ENCODE measurements around the gene FRAS1.
"Not testable (repeated sequence)": the region's sequence is repeated elsewhere in the genome, so short reads cannot be mapped to it uniquely, and the experiment has no call there.

FRAS1 gene

GRCh38 chr4:78467223-78467622, 410.1 kb downstream of the FRAS1 start:
- DNase-seq: not testable (repeated sequence)

- DNase-seq: no peak
These were observed 411.1 kb downstream of the FRAS1 start for GRCh38 chr4:78468272-78468671.

- DNase-seq: no peak
These were observed 419.1 kb downstream of the FRAS1 start for GRCh38 chr4:78476108-78476704.

- DNase-seq: peak; percentile 48
These were observed 420.2 kb downstream of the FRAS1 start for GRCh38 chr4:78477276-78477675.

DNA sequence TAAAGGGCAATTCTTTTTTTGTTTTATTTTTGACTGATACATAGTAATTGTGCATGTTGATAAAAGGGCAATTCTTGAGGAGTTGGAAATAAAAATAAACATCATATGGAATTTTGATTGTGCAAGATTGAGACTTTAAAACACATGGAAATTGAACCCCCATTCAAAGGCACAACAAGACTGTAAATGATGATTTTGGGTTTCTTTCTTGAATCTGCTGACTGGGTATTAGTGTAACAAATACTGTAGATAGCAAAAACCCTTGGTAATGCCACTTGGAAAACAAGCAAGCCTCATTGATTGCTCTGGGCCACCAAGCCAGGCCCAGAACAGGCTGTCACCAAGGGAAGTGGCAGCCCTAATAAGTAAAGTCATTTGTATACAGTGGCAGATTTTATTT, 421.4 kb downstream of the FRAS1 start:
- no peak for DNase-seq

DNA sequence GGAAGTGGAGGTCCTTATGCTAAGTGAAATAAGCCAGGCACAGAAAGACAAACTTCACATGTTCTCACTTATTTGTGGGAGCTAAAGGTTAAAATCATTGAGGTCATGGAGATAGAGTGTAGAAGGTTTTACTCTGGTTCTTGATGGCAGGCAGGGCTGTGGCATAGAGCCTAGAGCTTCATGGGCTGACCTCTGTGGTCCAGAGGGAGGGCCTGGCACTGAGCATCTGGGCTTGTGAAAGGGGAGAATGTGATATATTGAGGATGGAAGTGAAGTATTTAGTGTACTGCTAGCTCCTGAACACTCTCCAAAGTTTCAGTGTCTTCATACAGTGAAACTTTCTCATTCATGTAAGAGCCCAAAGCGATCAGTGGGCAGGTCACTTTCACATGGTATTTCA, 423.2 kb downstream of the FRAS1 start:
- no peak for DNase-seq

DNA sequence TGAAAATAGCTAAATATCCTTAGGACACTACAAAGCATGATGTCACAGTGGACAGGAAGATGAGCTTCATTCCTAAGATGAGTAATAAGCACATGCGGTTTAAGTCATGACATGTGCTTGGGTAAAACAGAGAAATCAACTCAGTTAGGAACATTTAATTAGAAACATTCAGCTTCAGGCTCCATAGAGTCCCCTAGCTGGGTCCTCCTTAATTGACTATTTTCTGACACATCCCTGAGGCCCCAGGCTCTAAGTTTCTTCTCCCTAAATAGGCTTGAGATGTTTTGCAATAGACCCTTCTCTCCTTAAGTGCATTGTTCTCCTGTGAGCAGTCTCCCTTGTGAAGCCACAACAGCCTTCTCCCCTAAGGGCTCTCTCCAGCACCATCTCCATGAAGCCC, 424.1 kb downstream of the FRAS1 start:
- peak; percentile 91 for DNase-seq

DNA sequence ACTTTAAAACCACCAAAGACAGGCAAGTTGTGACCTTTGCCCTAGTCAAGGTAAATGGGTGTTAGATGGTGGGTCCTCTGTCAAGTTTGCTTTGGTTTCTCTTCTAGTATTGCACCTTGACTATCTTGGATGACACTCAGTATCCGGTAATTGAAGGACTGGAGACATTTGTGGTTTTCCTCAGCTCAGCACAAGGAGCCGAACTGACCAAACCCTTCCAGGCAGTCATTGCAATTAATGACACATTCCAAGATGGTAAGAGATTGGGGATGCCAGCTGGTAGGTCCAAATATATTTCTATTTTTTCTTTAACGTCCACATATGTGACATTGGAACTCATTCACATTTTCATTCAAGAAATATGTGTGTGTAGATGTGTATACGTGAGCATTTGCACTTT, 425.2 kb downstream of the FRAS1 start:
- DNase-seq: peak; percentile 33

DNA sequence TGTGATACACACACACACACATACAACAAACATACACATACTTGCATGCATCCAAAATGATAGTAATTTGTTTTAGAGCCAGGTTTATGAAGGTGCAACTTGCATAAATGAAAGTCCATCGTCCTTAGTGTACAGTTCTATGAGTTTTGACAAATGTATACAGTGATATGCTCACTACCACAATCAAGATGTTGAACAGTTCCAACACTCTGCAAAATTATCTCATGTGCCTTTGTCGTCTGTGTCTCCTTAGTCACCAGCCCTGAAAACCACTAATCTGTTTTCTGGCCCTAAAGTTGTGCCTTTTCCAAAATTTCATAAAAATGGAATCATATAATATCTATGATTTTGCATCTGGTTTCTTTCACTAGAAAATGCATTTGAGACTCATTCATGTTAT, 426.7 kb downstream of the FRAS1 start:
- no peak for DNase-seq

- DNase-seq: no peak
These were observed 427.5 kb downstream of the FRAS1 start for GRCh38 chr4:78484574-78484973.

GRCh38 chr4:78493731-78494130, 436.6 kb downstream of the FRAS1 start:
- no peak for DNase-seq

DNA sequence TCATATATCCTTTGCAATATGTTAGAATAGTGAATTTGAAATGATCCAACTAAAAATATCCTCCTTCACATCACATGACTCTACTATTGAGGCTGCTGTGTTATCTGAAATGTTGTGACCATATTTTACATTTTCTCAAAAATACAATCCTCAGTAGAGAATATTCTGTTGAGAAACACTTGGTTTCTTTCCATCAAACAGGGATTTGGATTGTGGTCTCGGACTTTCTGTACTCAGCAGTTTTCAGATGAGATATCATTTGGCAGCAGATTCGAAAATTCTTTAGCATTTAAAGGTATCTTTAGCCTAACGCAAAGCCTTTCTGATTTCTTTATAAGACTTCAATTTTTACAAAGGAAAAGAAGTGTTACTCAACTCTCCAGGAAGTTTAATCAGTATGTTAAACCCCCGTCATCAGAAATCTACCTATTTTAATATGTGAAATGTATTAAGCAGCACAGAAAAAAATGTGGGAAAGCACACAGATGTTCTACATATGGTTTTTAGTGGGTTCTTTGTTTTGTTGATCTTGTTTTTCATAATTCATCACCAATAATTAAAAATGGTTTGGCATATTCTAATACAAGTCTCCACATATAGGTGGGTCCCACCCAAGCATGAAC, 439.0 kb downstream of the FRAS1 start:
- DNase-seq: no peak

DNA sequence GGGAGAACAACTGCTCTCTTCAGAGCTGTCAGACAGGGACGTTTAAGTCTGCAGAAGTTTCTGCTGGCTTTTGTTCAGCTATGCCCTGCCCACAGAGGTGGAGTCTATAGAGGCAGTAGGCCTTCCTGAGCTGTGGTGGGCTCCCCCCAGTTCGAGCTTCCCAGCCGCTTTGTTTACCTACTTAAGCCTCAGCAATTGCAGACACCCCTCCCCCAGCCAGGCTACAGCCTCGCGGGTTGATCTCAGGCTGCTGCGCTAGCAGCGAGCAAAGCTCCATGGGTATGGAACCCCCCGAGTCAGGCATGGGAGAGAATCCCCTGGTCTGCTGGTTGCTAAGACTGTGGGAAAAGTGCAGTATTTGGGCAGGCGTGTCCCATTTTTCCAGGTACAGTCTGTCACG, 449.1 kb downstream of the FRAS1 start:
- DNase-seq: not testable (repeated sequence)

GRCh38 chr4:78509043-78509442, 451.9 kb downstream of the FRAS1 start:
- DNase-seq: no peak

DNA sequence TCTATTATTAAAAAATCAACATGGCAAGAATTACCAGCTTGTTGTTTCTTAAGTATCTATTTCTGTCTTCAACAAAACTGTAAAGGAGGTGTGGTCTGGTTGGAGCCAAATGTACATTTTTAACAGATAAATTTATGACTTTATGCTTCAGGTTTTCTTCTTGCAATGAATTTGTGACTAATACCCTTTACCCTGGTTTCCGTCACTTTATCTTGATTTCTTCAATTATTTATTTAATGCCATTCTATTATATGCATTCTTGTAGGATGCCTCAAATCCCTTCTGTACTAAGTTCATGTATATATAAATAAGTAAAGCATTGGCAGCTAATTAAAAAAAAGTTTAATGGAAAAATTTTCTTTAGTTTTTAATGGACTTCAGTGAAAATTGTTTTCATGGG, 453.0 kb downstream of the FRAS1 start:
- no peak for DNase-seq

DNA sequence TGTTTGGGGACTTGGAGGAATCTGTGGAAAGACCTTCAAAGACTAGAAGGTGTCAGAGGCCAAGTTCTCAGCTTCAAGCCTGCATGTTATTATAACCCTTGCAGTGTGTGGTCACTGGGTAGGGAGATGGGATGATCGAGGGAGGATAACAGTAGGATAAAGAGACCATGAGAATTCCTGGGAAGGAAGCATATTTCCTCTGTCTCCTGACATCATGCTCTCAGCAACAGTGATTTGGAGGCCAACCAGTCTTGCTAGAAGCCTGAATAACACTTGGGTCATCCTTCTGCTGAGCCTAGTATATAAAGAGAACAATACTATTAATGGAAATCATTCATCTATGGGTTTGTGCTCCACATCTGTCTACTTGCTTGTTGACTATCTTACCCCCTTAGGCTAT, 453.6 kb downstream of the FRAS1 start:
- DNase-seq: peak; percentile 5

DNA sequence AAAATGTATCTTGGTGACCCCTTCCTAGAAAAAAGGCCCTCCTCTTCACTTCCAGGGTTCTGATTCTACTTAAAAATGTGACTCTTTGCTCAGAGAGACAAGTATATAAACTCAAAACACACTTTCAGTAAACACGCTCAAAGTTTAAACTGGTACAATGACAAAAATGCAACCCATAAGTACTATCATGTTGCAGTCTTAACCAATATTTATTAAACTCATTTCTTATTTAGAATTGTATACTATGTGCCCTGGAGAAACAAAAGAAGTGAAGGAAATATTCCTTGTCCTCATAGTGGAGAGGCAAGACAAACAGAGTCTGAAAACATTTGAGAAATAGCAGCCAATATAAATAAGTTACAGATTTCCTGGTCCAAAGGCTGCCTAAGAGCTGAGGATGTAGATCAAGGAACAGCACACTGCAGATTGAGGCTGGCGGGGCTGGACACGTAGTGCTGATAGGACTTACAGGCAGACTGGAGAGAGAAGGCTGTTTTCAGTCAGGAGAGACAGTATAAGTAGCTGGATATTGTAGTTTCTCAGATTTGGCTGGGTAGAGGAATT, 455.3 kb downstream of the FRAS1 start:
- no peak for DNase-seq

GRCh38 chr4:78513411-78513975, 456.4 kb downstream of the FRAS1 start:
- no peak for DNase-seq

GRCh38 chr4:78517050-78517652, 460.0 kb downstream of the FRAS1 start:
- peak; percentile 36 for DNase-seq

DNA sequence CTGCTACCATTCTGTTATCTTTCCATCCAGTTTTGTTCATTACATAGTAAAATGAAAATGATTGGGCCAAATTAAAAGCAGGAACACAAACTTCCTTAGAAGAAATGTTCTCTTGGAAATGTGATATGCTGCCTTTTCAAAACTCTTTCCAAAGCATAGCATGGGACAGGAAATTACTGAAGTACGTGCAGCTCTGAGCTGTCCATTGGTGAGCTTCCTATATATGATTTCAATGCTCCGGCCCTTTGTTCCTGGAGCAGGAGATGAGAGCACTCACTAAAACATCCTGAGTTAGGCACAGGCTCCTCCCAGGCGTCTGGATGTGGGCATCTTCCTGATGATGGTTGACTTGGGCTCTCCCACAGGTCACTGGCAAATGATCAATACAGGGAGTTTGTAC, 461.4 kb downstream of the FRAS1 start:
- no peak for DNase-seq

DNA sequence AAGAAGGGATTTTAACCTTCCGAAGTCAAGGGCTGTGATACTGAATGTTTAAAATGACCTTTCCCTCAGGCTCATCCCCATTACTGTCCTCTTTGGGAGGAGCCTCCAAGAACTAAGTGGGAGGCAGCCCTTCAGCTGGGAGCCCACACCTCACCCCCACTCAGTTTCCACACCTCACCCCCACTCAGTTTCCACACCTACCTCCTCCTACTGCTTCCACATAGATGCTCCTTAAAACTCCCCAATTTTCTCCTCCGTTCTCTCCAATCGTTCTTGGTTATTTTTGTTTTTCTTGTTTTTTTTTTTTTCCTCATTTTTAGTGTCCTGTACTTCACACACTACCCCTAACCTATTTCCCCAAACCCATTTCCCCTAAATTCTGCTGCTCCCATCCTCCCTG, 462.8 kb downstream of the FRAS1 start:
- DNase-seq: no peak

DNA sequence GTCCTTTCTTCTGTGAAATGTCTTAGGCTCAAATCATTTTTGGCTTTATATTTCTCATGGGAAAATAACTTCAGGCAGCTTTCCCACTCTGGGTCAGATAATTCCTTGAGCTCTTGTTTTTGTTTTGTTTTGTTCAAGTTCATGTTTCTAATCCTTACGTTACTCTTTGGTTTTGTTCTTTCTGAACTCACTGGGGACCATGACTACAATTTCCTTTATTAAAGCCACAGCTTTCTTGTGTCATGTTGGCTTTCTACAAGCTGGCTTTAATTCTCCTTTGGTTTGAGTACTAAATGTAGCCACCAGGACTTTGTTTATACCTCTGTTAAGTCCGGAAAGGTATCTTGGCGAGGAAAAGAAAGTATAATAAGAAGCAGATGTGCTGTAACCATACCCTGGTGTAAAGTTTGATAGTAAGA, 463.7 kb downstream of the FRAS1 start:
- no peak for DNase-seq

DNA sequence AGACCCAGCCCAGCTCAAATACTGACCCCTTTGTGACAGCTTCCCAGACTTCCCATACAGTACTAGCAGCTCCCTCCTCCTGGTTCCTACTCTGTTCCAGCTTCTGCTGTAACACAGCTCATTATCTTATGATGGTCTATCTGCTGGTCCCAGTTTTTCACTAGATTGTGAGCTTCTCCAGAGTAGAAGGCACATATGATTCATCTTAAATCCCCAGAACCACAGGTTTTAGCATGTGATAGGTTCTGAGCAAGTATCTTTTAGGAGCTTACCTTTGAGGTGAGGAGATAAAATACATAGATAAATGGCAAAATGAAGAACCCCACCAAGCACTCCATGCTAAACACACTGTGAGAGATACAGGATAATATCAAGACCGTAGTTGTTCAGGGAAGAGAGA, 466.9 kb downstream of the FRAS1 start:
- DNase-seq: no peak

GRCh38 chr4:78525559-78525958, 468.4 kb downstream of the FRAS1 start:
- DNase-seq: no peak

All from EL (cell line).